Gastrocnemius medialis (tissue), 4 donors: ENCODE data around the gene PCDHGA12. TPM values are rescaled to one million over a fixed set of nuclear protein-coding genes. Genes with fewer than 3 reads are reported as not detected.
A peak's percentile ranks its signal among the peaks of the same experiment; 100 is the strongest.

Experiments
- ATAC-seq, 2 donors: fragments of 150-250 bp; one replicate each; pipeline ENCODE4 v1.9.1; 2016
- DNase-seq, 2 donors: peaks; one replicate each; pipeline ENCODE4 v3.0.0-alpha.2; 2019
- H3K27ac ChIP-seq, 4 donors: fragments of 200-600 bp; sonication (generic); 1 replicate in 1 of 4; 2 replicates in 3 of 4; pipeline ENCODE4 v1.5.1; 2016 to 2018; ENCODE audit warnings: mild to moderate bottlenecking in 2 of 4, moderate library complexity in 1 of 4
- H3K27me3 ChIP-seq, 3 donors: fragments of 200-600 bp; sonication (generic) in 2 of 3; 1 replicate in 1 of 3; 2 replicates in 2 of 3; pipeline versions ENCODE4 v1.5.1 to v1.6.0; 2016 to 2019; ENCODE audit warnings: mild to moderate bottlenecking in 1 of 3, moderate library complexity in 1 of 3
- H3K36me3 ChIP-seq, 2 donors: fragments of 200-600 bp; sonication (generic) in 1 of 2; one replicate each; pipeline ENCODE4 v1.5.1; 2017 to 2018
- H3K4me1 ChIP-seq, 2 donors: fragments of 200-600 bp; sonication (generic) in 1 of 2; one replicate each; pipeline ENCODE4 v1.5.1; 2016 to 2017; ENCODE audit warnings: mild to moderate bottlenecking in 2 of 2
- H3K4me3 ChIP-seq, 4 donors: fragments of 200-600 bp; sonication (generic) in 3 of 4; 1 replicate in 1 of 4; 2 replicates in 3 of 4; pipeline ENCODE4 v1.5.1; 2016 to 2019; ENCODE audit warnings: mild to moderate bottlenecking in 2 of 4
- H3K9me3 ChIP-seq, 3 donors: fragments of 200-600 bp; sonication (generic) in 2 of 3; 1 replicate in 1 of 3; 2 replicates in 2 of 3; pipeline ENCODE4 v1.5.1; 2016 to 2019
- CTCF ChIP-seq, 5 experiments: fragments of 450-650 bp in 3 of 5; fragments of 200-600 bp in 2 of 5; sonication (generic) in 2 of 5; IDR thresholded peaks in 4 of 5; conservative IDR thresholded peaks in 1 of 5; 1 replicate in 4 of 5; 2 replicates in 1 of 5; pipeline ENCODE4 v1.5.1; 2016 to 2019; ENCODE audit warnings: antibody characterized with exemption in 5 of 5, mild to moderate bottlenecking in 3 of 5, moderate library complexity in 3 of 5
- POLR2A ChIP-seq, 2 donors: fragments of 450-650 bp; IDR thresholded peaks; one replicate each; pipeline ENCODE4 v1.6.1; 2017; ENCODE audit warnings: antibody characterized with exemption in 2 of 2, mild to moderate bottlenecking in 2 of 2, moderate library complexity in 2 of 2
- in situ Hi-C, 4 donors: fragments of 200-750 bp; cut with MboI; loops; one replicate each; pipeline versions ENCODE4 v1.15.0 to v1.8.0; 2017; ENCODE audit warnings: low sequenced_read_pairs in 4 of 4
- intact Hi-C: fragments of 100-400 bp; cut with DNase I; formaldehyde crosslinking; loops from one replicate; pipeline ENCODE4 v1.15.1; 2023; ENCODE audit warnings: low total_unique reads
- total RNA-seq, 4 donors: library from RNA; depleted of rRNA; stranded (reverse); fragments of >200 nt; gene quantifications; one replicate each; pipeline versions ENCODE4 v1.1.0 to v1.2.3, GENCODE V29; 2016

Gene PCDHGA12
- total RNA-seq, 4 donors from 2014 or later = 1.1 to 5.4 (median 1.7) TPM

GRCh38 chr5:141477044-141477575 lies 46.8 kb downstream of the PCDHGA12 start:
- Histone ChIP-seq H3K9me3 (no peaks in the 10 kb centered on the region), H3K4me3 (peak overlapping the region; percentile 69 to 83 (median 75)), H3K27me3 (no peaks in the 10 kb centered on the region), H3K36me3 (no peaks in the 10 kb centered on the region), H3K4me1 (peaks cover 44 to 60% of the 10 kb centered on the region in 2 donors), H3K27ac (peak overlapping the region; percentile 82 to 91 (median 88))
- intact Hi-C loops (loop anchor here (2.0 kb wide), 2 partner anchors 30 to 46 kb away; partner anchors contain the start of gene PCDHGA12), in situ Hi-C loops (loop anchor here in 2 of 4 donors (5.0 kb wide), 4 partner anchors 45 to 85 kb away; partner anchors contain the start of gene PCDHGA11 (in 1 of the 2))
- no peak for TF ChIP-seq CTCF (IDR thresholded peaks at IDR 0.05 in 4 of 5, conservative IDR thresholded peaks at IDR 0.05 in 1 of 5)
- no peak for TF ChIP-seq POLR2A (IDR thresholded peaks at IDR 0.05)
- ATAC-seq = no peak
- no peak for DNase-seq

- DNase-seq (no peak), ATAC-seq (no peak)
- H3K4me3 ChIP-seq = peak overlapping the region; percentile 16 to 83 (median 75)
- in situ Hi-C loops (loop anchor here in 2 of 4 donors (5.0 kb wide), 4 partner anchors 44 to 84 kb away; partner anchors contain the start of gene PCDHGA11 (in 1 of the 2)), intact Hi-C loops (loop anchor here (2.0 kb wide), 2 partner anchors 29 to 47 kb away; partner anchors contain the start of gene PCDHGA12)
- H3K27me3 ChIP-seq = no peaks in the 10 kb centered on the region
- H3K9me3 ChIP-seq = no peaks in the 10 kb centered on the region
- no peak for TF ChIP-seq CTCF (IDR thresholded peaks at IDR 0.05 in 4 of 5, conservative IDR thresholded peaks at IDR 0.05 in 1 of 5)
- no peak for TF ChIP-seq POLR2A (IDR thresholded peaks at IDR 0.05)
- H3K27ac ChIP-seq = peak overlapping the region in 1 of 4 donors; percentile 23
- no peaks in the 10 kb centered on the region for H3K36me3 ChIP-seq
- H3K4me1 ChIP-seq = peaks cover 49 to 67% of the 10 kb centered on the region in 2 donors
Observed at GRCh38 chr5:141477815-141478214, 47.5 kb downstream of the PCDHGA12 start.

- Histone ChIP-seq H3K9me3 (no peaks in the 10 kb centered on the region), H3K27ac (no peak overlapping the region), H3K27me3 (no peaks in the 10 kb centered on the region), H3K4me3 (peak overlapping the region; percentile 16 to 83 (median 75)), H3K4me1 (peaks cover 55 to 72% of the 10 kb centered on the region in 2 donors), H3K36me3 (no peaks in the 10 kb centered on the region)
- peak in 1 of 5 experiments; percentile 16 for TF ChIP-seq CTCF (IDR thresholded peaks at IDR 0.05 in 4 of 5, conservative IDR thresholded peaks at IDR 0.05 in 1 of 5)
- no peak for TF ChIP-seq POLR2A (IDR thresholded peaks at IDR 0.05)
- intact Hi-C loops (no loop called here), in situ Hi-C loops (loop anchor here in 2 of 4 donors (5.0 kb wide), 4 partner anchors 44 to 84 kb away; partner anchors contain the start of gene PCDHGA11 (in 1 of the 2))
- DNase-seq = no peak
- ATAC-seq = no peak
Observed at GRCh38 chr5:141478321-141478945, 48.1 kb downstream of the PCDHGA12 start.

GRCh38 chr5:141479776-141480175 lies 49.5 kb downstream of the PCDHGA12 start:
- ATAC-seq (no peak), DNase-seq (no peak)
- H3K4me1 ChIP-seq = peaks cover 65 to 85% of the 10 kb centered on the region in 2 donors
- intact Hi-C loops = no loop called here
- in situ Hi-C loops = loop anchor here in 2 of 4 donors (5.0 kb wide), 4 partner anchors 43 to 83 kb away; partner anchors contain the start of gene PCDHGA11 (in 1 of the 2)
- H3K27me3 ChIP-seq = no peaks in the 10 kb centered on the region
- no peaks in the 10 kb centered on the region for H3K9me3 ChIP-seq
- no peaks in the 10 kb centered on the region for H3K36me3 ChIP-seq
- TF ChIP-seq CTCF (IDR thresholded peaks at IDR 0.05 in 4 of 5, conservative IDR thresholded peaks at IDR 0.05 in 1 of 5) = no peak
- no peak for TF ChIP-seq POLR2A (IDR thresholded peaks at IDR 0.05)
- H3K27ac ChIP-seq = no peak overlapping the region
- no peak overlapping the region for H3K4me3 ChIP-seq

Other genes with a start within 250 kb of the PCDHGA12 start
- gene PCDHB16, start 248.1 kb upstream of the PCDHGA12 start, total RNA-seq = 1 to 10 TPM in 3 of 4 donors, under 1 TPM in 1; 0.87 to 2.5 (median 1.7) TPM
- 1 to 10 TPM in 1 of 4 donors, under 1 TPM in 3; 0.15 to 3.0 (median 0.71) TPM for gene PCDHB9, start 243.3 kb upstream of the PCDHGA12 start, total RNA-seq
- under 1 TPM; 0.23 to 0.61 (median 0.54) TPM for gene PCDHB10, start 238.2 kb upstream of the PCDHGA12 start, total RNA-seq
- 1 to 10 TPM in 1 of 4 donors, under 1 TPM in 3; 0.05 to 1.1 (median 0.53) TPM for gene PCDHB11, start 230.9 kb upstream of the PCDHGA12 start, total RNA-seq
- 1 to 10 TPM in 1 of 4 donors, under 1 TPM in 3; 0.41 to 1.1 (median 0.59) TPM for gene PCDHB12, start 221.8 kb upstream of the PCDHGA12 start, total RNA-seq
- gene PCDHB13, start 216.6 kb upstream of the PCDHGA12 start, total RNA-seq = 1 to 10 TPM in 1 of 4 donors, under 1 TPM in 3; 0.40 to 2.1 (median 0.69) TPM
- 1 to 10 TPM in 1 of 4 donors, under 1 TPM in 3; 0.62 to 1.9 (median 0.76) TPM for gene PCDHB14, start 207.2 kb upstream of the PCDHGA12 start, total RNA-seq
- gene PCDHB15, start 185.1 kb upstream of the PCDHGA12 start, total RNA-seq = 1 to 10 TPM in 1 of 4 donors, under 1 TPM in 3; 0.33 to 1.2 (median 0.52) TPM
- under 1 TPM in 1 of 4 donors, not detected in 3; 0.49 TPM for gene SLC25A2, start 126.5 kb upstream of the PCDHGA12 start, total RNA-seq
- gene TAF7, start 109.7 kb upstream of the PCDHGA12 start, total RNA-seq = 10 to 100 TPM; 60.9 to 91.2 (median 79.8) TPM
- under 1 TPM; 0.65 to 0.97 (median 0.71) TPM for gene PCDHGA1, start 100.0 kb upstream of the PCDHGA12 start, total RNA-seq
- 1 to 10 TPM in 2 of 4 donors, under 1 TPM in 2; 0.66 to 1.5 (median 1.2) TPM for gene PCDHGA2, start 91.7 kb upstream of the PCDHGA12 start, total RNA-seq
- gene PCDHGA3, start 86.7 kb upstream of the PCDHGA12 start, total RNA-seq = 1 to 10 TPM; 1.5 to 2.8 (median 2.0) TPM
- 1 to 10 TPM in 1 of 4 donors, under 1 TPM in 3; 0.20 to 1.1 (median 0.74) TPM for gene PCDHGB1, start 80.4 kb upstream of the PCDHGA12 start, total RNA-seq
- 1 to 10 TPM; 1.3 to 5.4 (median 1.5) TPM for gene PCDHGA4, start 75.5 kb upstream of the PCDHGA12 start, total RNA-seq
- 1 to 10 TPM in 3 of 4 donors, under 1 TPM in 1; 0.55 to 3.4 (median 1.9) TPM for gene PCDHGB2, start 70.5 kb upstream of the PCDHGA12 start, total RNA-seq
- 1 to 10 TPM in 2 of 4 donors, under 1 TPM in 2; 0.07 to 1.8 (median 0.93) TPM for gene PCDHGA5, start 66.3 kb upstream of the PCDHGA12 start, total RNA-seq
- 1 to 10 TPM in 3 of 4 donors, under 1 TPM in 1; 0.29 to 2.0 (median 1.2) TPM for gene PCDHGB3, start 60.3 kb upstream of the PCDHGA12 start, total RNA-seq
- gene PCDHGA6, start 56.6 kb upstream of the PCDHGA12 start, total RNA-seq = 1 to 10 TPM in 3 of 4 donors, under 1 TPM in 1; 0.83 to 1.6 (median 1.6) TPM
- gene PCDHGA7, start 47.8 kb upstream of the PCDHGA12 start, total RNA-seq = 1 to 10 TPM; 1.3 to 2.4 (median 1.9) TPM
- gene PCDHGB4, start 42.8 kb upstream of the PCDHGA12 start, total RNA-seq = 1 to 10 TPM in 3 of 4 donors, under 1 TPM in 1; 0.88 to 2.1 (median 1.3) TPM
- gene PCDHGA8, start 37.9 kb upstream of the PCDHGA12 start, total RNA-seq = 1 to 10 TPM in 2 of 4 donors, under 1 TPM in 2; 0.82 to 1.8 (median 1.2) TPM
- gene PCDHGB5, start 32.6 kb upstream of the PCDHGA12 start, total RNA-seq = 1 to 10 TPM; 3.0 to 6.3 (median 4.4) TPM
- 1 to 10 TPM in 3 of 4 donors, under 1 TPM in 1; 0.95 to 4.0 (median 1.5) TPM for gene PCDHGA9, start 27.7 kb upstream of the PCDHGA12 start, total RNA-seq
- gene PCDHGB6, start 22.5 kb upstream of the PCDHGA12 start, total RNA-seq = 1 to 10 TPM; 1.4 to 4.6 (median 2.9) TPM
- 1 to 10 TPM in 3 of 4 donors, under 1 TPM in 1; 0.80 to 2.4 (median 1.2) TPM for gene PCDHGA10, start 17.5 kb upstream of the PCDHGA12 start, total RNA-seq
- gene PCDHGB7, start 12.8 kb upstream of the PCDHGA12 start, total RNA-seq = 1 to 10 TPM; 3.0 to 5.7 (median 3.3) TPM
- 1 to 10 TPM; 1.2 to 3.3 (median 1.3) TPM for gene PCDHGA11, start 9.5 kb upstream of the PCDHGA12 start, total RNA-seq
- 10 to 100 TPM; 11.8 to 14.5 (median 13.8) TPM for gene PCDHGC3, start 45.5 kb downstream of the PCDHGA12 start, total RNA-seq
- gene PCDHGC4, start 54.5 kb downstream of the PCDHGA12 start, total RNA-seq = 10 to 100 TPM in 1 of 4 donors, 1 to 10 TPM in 1, under 1 TPM in 1, not detected in 1; 0.31 to 20.4 (median 1.7) TPM
- gene PCDHGC5, start 58.6 kb downstream of the PCDHGA12 start, total RNA-seq = 1 to 10 TPM in 1 of 4 donors, under 1 TPM in 2, not detected in 1; 0.16 to 1.5 (median 0.36) TPM
- gene DIAPH1, start 188.5 kb downstream of the PCDHGA12 start, total RNA-seq = 100 to 1,000 TPM in 3 of 4 donors, 10 to 100 TPM in 1; 98.3 to 324 (median 214) TPM
- gene HDAC3, start 206.3 kb downstream of the PCDHGA12 start, total RNA-seq = 10 to 100 TPM; 29.8 to 40.7 (median 35.7) TPM
- 1 to 10 TPM in 1 of 4 donors, under 1 TPM in 1, not detected in 2; 0.16 to 1.1 TPM for gene RELL2, start 206.5 kb downstream of the PCDHGA12 start, total RNA-seq
- gene FCHSD1, start 220.9 kb downstream of the PCDHGA12 start, total RNA-seq = 1 to 10 TPM in 1 of 4 donors, under 1 TPM in 3; 0.32 to 2.6 (median 0.65) TPM